Measurements from ENCODE around the gene RAB17.

RAB17 gene

DNA sequence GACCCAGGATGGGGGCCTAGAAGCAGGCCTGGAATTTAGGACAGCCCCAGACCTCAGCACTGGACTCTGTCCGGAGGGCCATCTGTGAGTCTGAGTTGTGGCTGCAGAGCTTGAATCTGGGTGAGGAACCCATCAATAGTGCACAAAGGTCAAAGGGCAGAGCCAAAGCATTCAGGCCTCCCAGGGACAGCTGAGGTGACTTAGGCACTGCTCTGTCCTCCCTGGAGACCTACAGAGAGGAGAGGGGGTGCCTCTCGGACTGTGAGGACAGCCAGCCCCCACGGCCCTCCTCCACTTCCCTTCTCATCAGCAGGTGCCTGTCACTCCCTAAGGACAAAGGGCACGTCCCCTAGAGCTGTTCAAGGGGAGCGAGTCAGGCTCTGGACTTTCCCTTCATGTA, 49.3 kb downstream of the RAB17 start:
- Histone ChIP-seq H3K27ac (ENCODE audit: low read depth, low read length) (no peak overlapping the region), H3K27me3 (ENCODE audit: control insufficient read depth, insufficient read depth, low read length) (no peaks in the 10 kb centered on the region), H3K4me1 (ENCODE audit: control insufficient read depth, insufficient read depth, low read length) (peaks cover 7% of the 10 kb centered on the region), H3K4me3 (ENCODE audit: low read depth, low read length) (no peak overlapping the region), H3K9ac (ENCODE audit: low read length) (no peak overlapping the region), H3K36me3 (ENCODE audit: control insufficient read depth, insufficient read depth, low read length) (no peaks in the 10 kb centered on the region), H3K9me3 (ENCODE audit: control insufficient read depth, insufficient read depth, low read depth, low read length) (no peaks in the 10 kb centered on the region)

DNA sequence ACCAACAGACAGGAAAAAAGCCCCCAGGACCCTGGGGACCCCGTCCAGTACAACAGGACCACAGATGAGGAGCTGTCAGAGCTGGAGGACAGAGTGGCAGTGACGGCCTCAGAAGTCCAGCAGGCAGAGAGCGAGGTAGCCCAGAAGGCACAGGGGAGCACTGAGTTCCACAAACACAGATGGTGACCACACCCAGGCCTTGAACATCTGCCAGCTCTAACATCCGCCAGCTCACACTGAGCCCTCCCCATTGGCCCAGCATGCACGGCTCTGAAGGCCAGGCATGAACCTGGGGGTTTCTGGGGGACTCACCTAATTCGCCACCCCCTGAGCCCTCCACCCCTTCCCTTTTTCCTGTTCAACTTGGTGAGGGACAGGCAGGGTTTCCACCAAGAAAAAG, 49.7 kb downstream of the RAB17 start:
- no peak overlapping the region for H3K9ac ChIP-seq (ENCODE audit: low read length)
- no peaks in the 10 kb centered on the region for H3K27me3 ChIP-seq (ENCODE audit: control insufficient read depth, insufficient read depth, low read length)
- no peaks in the 10 kb centered on the region for H3K36me3 ChIP-seq (ENCODE audit: control insufficient read depth, insufficient read depth, low read length)
- no peaks in the 10 kb centered on the region for H3K9me3 ChIP-seq (ENCODE audit: control insufficient read depth, insufficient read depth, low read depth, low read length)
- peaks cover 3% of the 10 kb centered on the region; the same call in 1 of the 2 replicates for H3K4me1 ChIP-seq (ENCODE audit: control insufficient read depth, insufficient read depth, low read length)
- no peak overlapping the region for H3K4me3 ChIP-seq (ENCODE audit: low read depth, low read length)
- H3K27ac ChIP-seq (ENCODE audit: low read depth, low read length) = no peak overlapping the region

DNA sequence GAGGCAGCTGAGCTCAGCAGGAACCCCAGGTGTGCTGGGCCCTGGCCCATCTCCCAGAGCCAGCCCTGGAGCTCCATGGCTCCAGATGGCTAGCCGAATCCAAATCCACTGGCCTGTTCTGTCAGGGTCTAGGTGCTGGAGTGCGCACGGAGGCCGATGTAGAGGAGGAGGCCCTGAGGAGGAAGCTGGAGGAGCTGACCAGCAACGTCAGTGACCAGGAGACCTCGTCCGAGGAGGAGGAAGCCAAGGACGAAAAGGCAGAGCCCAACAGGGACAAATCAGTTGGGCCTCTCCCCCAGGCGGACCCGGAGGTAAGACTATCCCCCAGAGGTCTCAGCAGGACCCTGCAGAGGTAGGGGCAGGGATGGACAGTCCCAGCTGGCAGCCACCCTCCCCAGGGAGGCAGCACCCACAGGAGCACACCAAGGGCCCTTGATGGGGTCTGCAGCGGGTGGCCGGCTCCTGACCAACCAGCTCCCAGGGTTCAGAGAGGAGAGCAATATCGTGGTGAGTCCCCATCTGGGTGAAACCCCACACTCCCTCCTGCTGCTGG, 50.2 kb downstream of the RAB17 start:
- H3K9me3 ChIP-seq (ENCODE audit: control insufficient read depth, insufficient read depth, low read depth, low read length) = no peaks in the 10 kb centered on the region
- no peak overlapping the region for H3K4me3 ChIP-seq (ENCODE audit: low read depth, low read length)
- no peaks in the 10 kb centered on the region; the same call in 1 of the 2 replicates for H3K4me1 ChIP-seq (ENCODE audit: control insufficient read depth, insufficient read depth, low read length)
- no peaks in the 10 kb centered on the region for H3K27me3 ChIP-seq (ENCODE audit: control insufficient read depth, insufficient read depth, low read length)
- no peak overlapping the region for H3K27ac ChIP-seq (ENCODE audit: low read depth, low read length)
- no peaks in the 10 kb centered on the region for H3K36me3 ChIP-seq (ENCODE audit: control insufficient read depth, insufficient read depth, low read length)
- H3K9ac ChIP-seq (ENCODE audit: low read length) = no peak overlapping the region

DNA sequence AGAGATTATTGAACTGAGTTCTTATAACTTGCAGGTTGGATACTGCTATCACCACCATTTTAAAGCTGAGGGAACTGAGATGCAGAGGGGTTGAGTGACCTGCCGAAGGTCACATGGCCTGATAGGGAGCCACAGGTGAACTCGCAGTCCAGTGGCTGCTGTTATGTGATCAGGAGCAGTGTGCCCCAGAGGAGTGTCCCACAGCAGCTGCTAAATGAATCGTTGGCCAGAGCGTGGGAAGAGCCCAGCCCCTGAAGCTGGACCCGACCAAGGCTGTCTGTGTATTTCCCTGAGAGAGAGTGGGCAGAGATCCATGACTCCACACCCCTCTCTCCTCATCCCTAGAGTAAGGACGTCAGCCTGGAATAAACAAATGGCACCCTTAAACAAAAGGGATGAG, 50.9 kb downstream of the RAB17 start:
- Histone ChIP-seq H3K9ac (ENCODE audit: low read length) (no peak overlapping the region), H3K9me3 (ENCODE audit: control insufficient read depth, insufficient read depth, low read depth, low read length) (no peaks in the 10 kb centered on the region), H3K4me3 (ENCODE audit: low read depth, low read length) (no peak overlapping the region), H3K27me3 (ENCODE audit: control insufficient read depth, insufficient read depth, low read length) (no peaks in the 10 kb centered on the region), H3K4me1 (ENCODE audit: control insufficient read depth, insufficient read depth, low read length) (no peaks in the 10 kb centered on the region), H3K27ac (ENCODE audit: low read depth, low read length) (no peak overlapping the region), H3K36me3 (ENCODE audit: control insufficient read depth, insufficient read depth, low read length) (no peaks in the 10 kb centered on the region)

DNA sequence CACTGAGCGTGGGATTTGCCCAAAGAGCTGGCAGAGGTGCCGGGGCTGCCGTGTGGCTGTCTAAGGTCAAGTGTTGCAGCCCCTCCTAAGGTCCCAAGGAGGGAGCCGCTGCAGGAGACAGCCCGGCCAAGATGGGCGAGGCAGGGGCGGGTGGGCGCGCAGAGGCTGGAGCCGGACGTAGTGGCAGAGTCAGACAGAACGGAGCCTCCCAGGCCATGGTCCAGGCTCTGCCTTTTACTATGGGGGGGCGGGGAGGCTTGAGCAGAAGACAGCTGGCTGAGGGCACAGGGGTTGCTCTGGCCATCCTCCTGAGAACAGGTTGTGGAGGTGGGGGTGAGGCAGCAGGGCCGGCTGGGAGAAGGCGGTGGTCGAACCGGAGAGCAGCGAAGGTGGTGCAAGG, 51.6 kb downstream of the RAB17 start:
- Histone ChIP-seq H3K9ac (ENCODE audit: low read length) (no peak overlapping the region), H3K36me3 (ENCODE audit: control insufficient read depth, insufficient read depth, low read length) (no peaks in the 10 kb centered on the region), H3K9me3 (ENCODE audit: control insufficient read depth, insufficient read depth, low read depth, low read length) (no peaks in the 10 kb centered on the region), H3K27ac (ENCODE audit: low read depth, low read length) (no peak overlapping the region), H3K4me1 (ENCODE audit: control insufficient read depth, insufficient read depth, low read length) (no peaks in the 10 kb centered on the region), H3K4me3 (ENCODE audit: low read depth, low read length) (no peak overlapping the region), H3K27me3 (ENCODE audit: control insufficient read depth, insufficient read depth, low read length) (no peaks in the 10 kb centered on the region)

DNA sequence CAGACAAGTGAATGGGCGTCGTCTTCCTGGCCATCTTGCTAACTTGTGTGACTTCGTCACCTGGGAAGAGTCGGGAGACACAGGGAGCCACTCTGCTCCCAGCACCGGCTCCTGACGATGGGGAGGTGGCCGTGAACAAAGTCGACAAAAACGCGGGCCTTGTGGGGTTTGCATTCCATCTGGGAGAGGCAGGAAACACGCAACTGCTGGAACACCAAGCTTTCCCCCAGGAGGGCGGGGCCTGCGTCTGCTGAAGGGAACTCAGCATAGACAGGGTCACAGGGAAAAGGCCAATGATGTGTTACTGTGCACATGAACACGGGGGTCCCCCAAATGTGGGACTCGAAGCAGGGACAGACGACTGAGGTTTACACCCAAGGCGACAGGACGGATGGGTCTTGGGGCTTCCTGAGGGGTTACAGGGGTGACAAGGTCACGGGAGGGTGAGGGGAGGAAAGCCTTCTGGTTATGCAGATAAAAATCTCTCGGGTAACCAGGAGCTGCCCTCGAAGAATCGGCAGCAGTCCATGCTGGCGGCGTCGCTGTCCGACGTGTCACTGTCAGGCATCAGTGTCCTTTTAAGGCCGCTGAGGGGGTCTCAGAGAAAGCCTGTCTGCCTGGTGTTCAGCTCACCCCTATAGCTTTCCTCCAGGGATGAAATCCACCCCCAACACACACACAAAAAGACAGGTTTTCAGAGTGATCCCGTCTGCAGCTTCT, 52.4 kb downstream of the RAB17 start:
- H3K9me3 ChIP-seq (ENCODE audit: control insufficient read depth, insufficient read depth, low read depth, low read length) = no peaks in the 10 kb centered on the region
- H3K9ac ChIP-seq (ENCODE audit: low read length) = no peak overlapping the region
- no peak overlapping the region for H3K27ac ChIP-seq (ENCODE audit: low read depth, low read length)
- no peak overlapping the region for H3K4me3 ChIP-seq (ENCODE audit: low read depth, low read length)
- no peaks in the 10 kb centered on the region for H3K36me3 ChIP-seq (ENCODE audit: control insufficient read depth, insufficient read depth, low read length)
- no peaks in the 10 kb centered on the region for H3K27me3 ChIP-seq (ENCODE audit: control insufficient read depth, insufficient read depth, low read length)
- no peaks in the 10 kb centered on the region for H3K4me1 ChIP-seq (ENCODE audit: control insufficient read depth, insufficient read depth, low read length)

DNA sequence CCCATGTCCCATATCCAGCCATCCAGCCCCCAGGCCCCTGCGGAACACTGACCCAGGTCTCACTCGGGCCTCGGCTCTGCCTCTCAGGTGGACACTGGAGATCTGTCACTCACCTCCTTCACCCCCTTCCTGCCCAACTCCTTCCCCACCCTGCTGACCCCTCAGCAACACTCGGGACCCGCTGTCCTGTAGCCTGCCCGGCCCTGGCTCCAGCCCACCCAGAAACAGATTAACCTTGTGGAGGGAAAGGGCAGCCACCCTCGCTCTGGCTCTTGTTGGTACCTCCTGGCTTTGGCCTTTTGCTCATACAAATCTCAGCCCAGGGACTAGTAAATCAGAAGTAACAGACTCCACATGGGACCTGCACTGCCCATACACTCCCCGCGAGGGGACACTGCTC, 53.9 kb downstream of the RAB17 start:
- Histone ChIP-seq H3K27ac (ENCODE audit: low read depth, low read length) (no peak overlapping the region), H3K36me3 (ENCODE audit: control insufficient read depth, insufficient read depth, low read length) (no peaks in the 10 kb centered on the region), H3K9me3 (ENCODE audit: control insufficient read depth, insufficient read depth, low read depth, low read length) (no peaks in the 10 kb centered on the region), H3K4me1 (ENCODE audit: control insufficient read depth, insufficient read depth, low read length) (peaks cover 10% of the 10 kb centered on the region), H3K27me3 (ENCODE audit: control insufficient read depth, insufficient read depth, low read length) (no peaks in the 10 kb centered on the region), H3K9ac (ENCODE audit: low read length) (no peak overlapping the region), H3K4me3 (ENCODE audit: low read depth, low read length) (no peak overlapping the region)

DNA sequence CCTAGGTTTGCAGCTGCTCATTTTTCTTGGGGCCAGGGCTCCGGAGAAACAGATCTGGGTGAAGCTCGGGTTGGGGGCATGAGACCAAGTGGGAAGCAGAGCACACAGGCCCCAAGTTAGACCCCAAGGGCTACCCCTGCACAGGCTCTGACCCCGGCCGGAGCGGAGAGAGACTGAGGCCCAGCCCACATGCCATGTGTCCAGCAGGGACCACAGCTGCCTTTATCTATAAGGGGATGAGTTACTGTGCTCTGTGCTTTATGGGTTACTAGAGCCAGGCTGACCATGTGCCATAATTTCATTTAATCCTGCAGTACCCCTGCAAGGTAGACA, 54.5 kb downstream of the RAB17 start:
- H3K36me3 ChIP-seq (ENCODE audit: control insufficient read depth, insufficient read depth, low read length) = no peaks in the 10 kb centered on the region
- no peak overlapping the region for H3K27ac ChIP-seq (ENCODE audit: low read depth, low read length)
- no peak overlapping the region for H3K4me3 ChIP-seq (ENCODE audit: low read depth, low read length)
- H3K9ac ChIP-seq (ENCODE audit: low read length) = no peak overlapping the region
- H3K27me3 ChIP-seq (ENCODE audit: control insufficient read depth, insufficient read depth, low read length) = no peaks in the 10 kb centered on the region
- peaks cover 11% of the 10 kb centered on the region for H3K4me1 ChIP-seq (ENCODE audit: control insufficient read depth, insufficient read depth, low read length)
- no peaks in the 10 kb centered on the region for H3K9me3 ChIP-seq (ENCODE audit: control insufficient read depth, insufficient read depth, low read depth, low read length)

DNA sequence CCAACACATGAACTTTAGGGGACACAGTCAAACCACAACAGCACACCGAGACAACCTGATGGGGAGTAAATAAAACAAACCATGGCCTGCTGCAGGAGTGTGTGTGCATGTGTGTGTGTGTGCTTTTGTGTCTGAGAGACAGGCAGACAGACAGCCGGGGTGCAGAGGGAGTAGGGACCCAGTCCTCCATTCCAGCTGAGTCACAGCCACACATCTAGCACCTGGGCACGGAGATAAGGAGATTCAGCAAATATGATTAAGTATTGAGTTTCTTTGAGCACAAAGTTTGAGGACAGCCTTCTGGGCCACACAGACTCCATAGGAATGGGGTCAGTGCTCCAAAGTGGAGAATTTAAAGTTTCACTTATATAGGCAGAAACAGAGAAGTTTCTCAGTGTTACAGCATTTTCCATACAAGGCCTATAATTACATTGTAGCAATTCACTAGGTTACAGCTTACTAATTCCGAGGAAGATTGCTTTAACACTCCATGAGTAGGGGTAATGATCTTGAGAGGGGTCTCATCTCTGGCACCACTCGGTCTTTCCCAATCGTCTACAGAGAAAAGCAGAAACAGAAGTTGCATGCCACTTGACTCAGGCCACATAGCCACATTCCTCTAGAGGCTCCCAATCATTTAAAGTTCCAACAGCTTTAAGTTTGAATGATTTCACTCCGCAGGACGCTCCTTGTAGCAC, 55.0 kb downstream of the RAB17 start:
- Histone ChIP-seq H3K27ac (ENCODE audit: low read depth, low read length) (no peak overlapping the region), H3K4me3 (ENCODE audit: low read depth, low read length) (no peak overlapping the region), H3K36me3 (ENCODE audit: control insufficient read depth, insufficient read depth, low read length) (no peaks in the 10 kb centered on the region), H3K9ac (ENCODE audit: low read length) (no peak overlapping the region), H3K9me3 (ENCODE audit: control insufficient read depth, insufficient read depth, low read depth, low read length) (no peaks in the 10 kb centered on the region), H3K4me1 (ENCODE audit: control insufficient read depth, insufficient read depth, low read length) (peaks cover 11% of the 10 kb centered on the region), H3K27me3 (ENCODE audit: control insufficient read depth, insufficient read depth, low read length) (no peaks in the 10 kb centered on the region)

DNA sequence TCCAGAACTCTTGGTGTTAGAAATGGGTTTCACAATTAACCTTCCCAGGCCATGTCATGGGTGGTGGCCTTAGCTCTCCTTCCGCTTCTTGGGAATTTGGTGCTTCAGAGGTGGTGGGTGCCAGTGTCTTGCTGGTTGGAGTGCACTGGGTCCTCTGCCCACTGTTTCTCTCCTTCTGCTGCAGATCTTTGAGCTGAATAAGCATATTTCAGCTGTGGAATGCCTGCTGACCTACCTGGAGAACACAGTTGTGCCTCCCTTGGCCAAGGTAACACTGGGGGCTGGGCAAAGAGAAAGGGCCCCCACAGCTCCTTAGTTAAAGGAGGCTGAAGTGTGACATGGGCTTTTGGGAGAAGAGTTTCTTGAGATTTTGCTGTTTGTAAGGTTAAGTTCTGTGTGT, 56.2 kb downstream of the RAB17 start:
- no peak overlapping the region for H3K4me3 ChIP-seq (ENCODE audit: low read depth, low read length)
- peaks cover 11% of the 10 kb centered on the region for H3K4me1 ChIP-seq (ENCODE audit: control insufficient read depth, insufficient read depth, low read length)
- no peak overlapping the region for H3K9ac ChIP-seq (ENCODE audit: low read length)
- H3K9me3 ChIP-seq (ENCODE audit: control insufficient read depth, insufficient read depth, low read depth, low read length) = no peaks in the 10 kb centered on the region
- H3K27ac ChIP-seq (ENCODE audit: low read depth, low read length) = no peak overlapping the region
- H3K27me3 ChIP-seq (ENCODE audit: control insufficient read depth, insufficient read depth, low read length) = no peaks in the 10 kb centered on the region
- H3K36me3 ChIP-seq (ENCODE audit: control insufficient read depth, insufficient read depth, low read length) = no peaks in the 10 kb centered on the region

DNA sequence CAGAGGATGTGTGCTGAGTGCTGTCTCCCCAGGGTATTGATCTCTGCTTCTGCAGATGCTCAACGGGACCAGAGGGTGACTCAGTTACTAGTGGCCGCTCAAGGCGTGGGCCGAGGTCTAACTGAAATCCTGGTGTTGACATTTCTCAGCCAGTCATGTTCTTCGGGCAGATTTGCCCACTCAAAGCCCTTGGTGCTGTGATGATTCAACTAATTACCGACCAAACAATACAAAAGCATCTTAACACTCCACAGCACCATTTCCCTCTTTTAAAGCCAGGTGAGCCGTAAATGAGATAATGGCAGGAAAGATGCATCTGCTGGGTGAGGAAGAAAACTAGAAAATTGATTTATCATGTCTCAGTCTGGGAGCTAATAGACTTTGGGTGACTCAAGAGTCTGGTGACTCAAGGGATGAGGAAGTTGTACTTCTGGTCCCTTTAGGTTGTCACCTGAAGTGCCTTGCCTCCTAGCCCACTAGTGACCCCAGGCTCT, 56.8 kb downstream of the RAB17 start:
- Histone ChIP-seq H3K4me1 (ENCODE audit: control insufficient read depth, insufficient read depth, low read length) (peaks cover 11% of the 10 kb centered on the region), H3K27ac (ENCODE audit: low read depth, low read length) (no peak overlapping the region), H3K9ac (ENCODE audit: low read length) (no peak overlapping the region), H3K9me3 (ENCODE audit: control insufficient read depth, insufficient read depth, low read depth, low read length) (no peaks in the 10 kb centered on the region), H3K27me3 (ENCODE audit: control insufficient read depth, insufficient read depth, low read length) (no peaks in the 10 kb centered on the region), H3K4me3 (ENCODE audit: low read depth, low read length) (no peak overlapping the region), H3K36me3 (ENCODE audit: control insufficient read depth, insufficient read depth, low read length) (no peaks in the 10 kb centered on the region)
